HepG2 (cell line): ENCODE results near the gene NME7. TPM values are rescaled to one million over a fixed set of nuclear protein-coding genes. Genes with fewer than 3 reads are reported as not detected.

Source experiments
- DMTF1 ChIP-seq: sonication (generic); formaldehyde crosslinking; IDR thresholded peaks from 2 replicates; pipeline ENCODE4 v1.4.0; 2020; ENCODE audit warnings: mild to moderate bottlenecking, missing genetic modification reagents
- GFI1 ChIP-seq: sonication (generic); formaldehyde crosslinking; IDR thresholded peaks from 2 replicates; pipeline ENCODE4 v1.5.0; 2020; ENCODE audit warnings: missing genetic modification reagents, mild to moderate bottlenecking, borderline replicate concordance
- KDM4B ChIP-seq: sonication (generic); formaldehyde crosslinking; IDR thresholded peaks from 2 replicates; pipeline ENCODE4 v1.4.0; 2020; ENCODE audit warnings: missing genetic modification reagents
- NFE2 ChIP-seq: sonication (generic); formaldehyde crosslinking; IDR thresholded peaks from 2 replicates; pipeline ENCODE4 v1.4.0; 2020; ENCODE audit warnings: missing genetic modification reagents
- NFRKB ChIP-seq: fragments of 450-650 bp; IDR thresholded peaks from 2 replicates; pipeline ENCODE4 v1.6.1; 2017
- RNF2 ChIP-seq: fragments of 450-650 bp; conservative IDR thresholded peaks from 2 replicates; pipeline ENCODE4 v1.6.1; 2016; ENCODE audit warnings: low read depth
- SOX6 ChIP-seq, 2 experiments: fragments of 450-650 bp in 1 of 2; sonication (generic) in 1 of 2; formaldehyde crosslinking in 1 of 2; IDR thresholded peaks; 2 replicates each; pipeline versions ENCODE4 v1.4.0 to v1.6.1; 2017 to 2020; ENCODE audit warnings: antibody characterized with exemption in 1 of 2, mild to moderate bottlenecking in 1 of 2, missing genetic modification reagents in 1 of 2
- SRSF1 ChIP-seq: fragments of 200-400 bp; formaldehyde crosslinking; optimal IDR thresholded peaks from 2 replicates; pipeline ENCODE3; 2017; ENCODE audit warnings: mild to moderate bottlenecking, low read depth, low read length, moderate library complexity
- TCF12 ChIP-seq, 2 experiments: fragments of 450-650 bp in 1 of 2; sonication (generic) in 1 of 2; formaldehyde crosslinking in 1 of 2; IDR thresholded peaks; 2 replicates each; pipeline versions ENCODE4 v1.6.1 to v1.8.0; 2017 to 2022; ENCODE audit warnings: antibody characterized with exemption in 1 of 2, mild to moderate bottlenecking in 1 of 2, missing genetic modification reagents in 1 of 2, moderate library complexity in 1 of 2
- ZNF18 ChIP-seq: sonication (generic); formaldehyde crosslinking; IDR thresholded peaks from 2 replicates; pipeline ENCODE4 v1.8.0; 2022; ENCODE audit warnings: mild to moderate bottlenecking, missing genetic modification reagents; ENCODE audit not compliant: insufficient replicate concordance
- ZNF382 ChIP-seq: sonication (generic); formaldehyde crosslinking; IDR thresholded peaks from 2 replicates; pipeline ENCODE4 v1.5.0; 2020; ENCODE audit warnings: missing genetic modification reagents, mild to moderate bottlenecking, borderline replicate concordance
- ZNF562 ChIP-seq: sonication (generic); formaldehyde crosslinking; IDR thresholded peaks from 2 replicates; pipeline ENCODE4 v1.8.0; 2022; ENCODE audit warnings: missing genetic modification reagents, borderline replicate concordance
- ZNF839 ChIP-seq: sonication (generic); formaldehyde crosslinking; IDR thresholded peaks from 2 replicates; pipeline ENCODE4 v1.4.0; 2020; ENCODE audit warnings: missing genetic modification reagents, mild to moderate bottlenecking, borderline replicate concordance
- ZNF891 ChIP-seq: sonication (generic); formaldehyde crosslinking; IDR thresholded peaks from 2 replicates; pipeline ENCODE4 v1.5.0; 2020; ENCODE audit warnings: mild to moderate bottlenecking, missing genetic modification reagents
- ZSCAN12 ChIP-seq: sonication (generic); formaldehyde crosslinking; IDR thresholded peaks from 2 replicates; pipeline ENCODE4 v1.9.0; 2021; ENCODE audit warnings: mild to moderate bottlenecking, missing genetic modification reagents
- polyA plus RNA-seq, 8 experiments: library from polyadenylated mRNA; depleted of rRNA in 3 of 8; stranded (reverse) in 7 of 8; unstranded in 1 of 8; fragments of >200 nt; fragmentation: Illumina TruSeq in 4 of 8; extraction: Trizol in 4 of 8; gene quantifications; 2 replicates each; pipeline versions ENCODE4 v1.2.1 to v1.2.3, GENCODE V29; 2011 to 2016; ENCODE audit warnings: low read depth in 4 of 8, missing spikeins in 1 of 8, mixed read lengths in 1 of 8; ENCODE audit not compliant: insufficient read depth in 1 of 8
- total RNA-seq, 5 experiments: library from RNA; depleted of rRNA; stranded (reverse); fragments of >200 nt; fragmentation: Illumina TruSeq; extraction: Trizol; gene quantifications; 2 replicates each; pipeline ENCODE4 v1.2.3, GENCODE V29; 2016; ENCODE audit warnings: low read depth in 1 of 5
- TF ChIP-seq, protein P1 (sequence below): sonication (generic); formaldehyde crosslinking; IDR thresholded peaks from 2 replicates; pipeline ENCODE4 v1.5.0; 2020; ENCODE audit warnings: missing genetic modification reagents
- TF ChIP-seq, protein P2 (sequence below): fragments of 450-650 bp; IDR thresholded peaks from 2 replicates; pipeline ENCODE4 v1.6.1; 2017
- TF ChIP-seq, protein P3 (sequence below): sonication (generic); formaldehyde crosslinking; IDR thresholded peaks from 2 replicates; pipeline ENCODE4 v1.5.0; 2020; ENCODE audit warnings: mild to moderate bottlenecking, missing genetic modification reagents
- TF ChIP-seq, protein P4 (sequence below): sonication (generic); formaldehyde crosslinking; IDR thresholded peaks from 2 replicates; pipeline ENCODE4 v1.9.0; 2022; ENCODE audit warnings: low read depth, missing genetic modification reagents

The NME7 gene
- total and polyA plus RNA-seq, 2 of the 13 experiments (the other 11 are each of a cell fraction or from before 2014, with no cell fraction given), result 9.4 to 22.5 TPM

GRCh38 chr1:169367686-169368405, at the start of gene NME7, which contains the start of gene BLZF1 (continued):
- TF ChIP-seq ZNF18 (CRISPR knock-in tag) (no peak), SRSF1 (no peak), TCF12 (IDR thresholded peaks at IDR 0.05) (no peak), TCF12 (CRISPR knock-in tag; IDR thresholded peaks at IDR 0.05) (no peak), NFRKB (no peak), ZNF839 (CRISPR knock-in tag) (peak; percentile 100), SOX6 (IDR thresholded peaks at IDR 0.05) (no peak), SOX6 (CRISPR knock-in tag; IDR thresholded peaks at IDR 0.05) (0 out of 2 replicates have a peak, but pooled peaks have one; percentile 49), DMTF1 (no peak), ZNF891 (no peak), KDM4B (CRISPR knock-in tag) (0 out of 2 replicates have a peak, but pooled peaks have one; percentile 4), ZSCAN12 (CRISPR knock-in tag) (no peak), ZNF382 (CRISPR knock-in tag) (no peak), RNF2 (no peak), NFE2 (no peak), GFI1 (CRISPR knock-in tag) (0 out of 2 replicates have a peak, but pooled peaks have one; percentile 31), ZNF562 (CRISPR knock-in tag) (no peak)
- TF ChIP-seq, protein P1, sequence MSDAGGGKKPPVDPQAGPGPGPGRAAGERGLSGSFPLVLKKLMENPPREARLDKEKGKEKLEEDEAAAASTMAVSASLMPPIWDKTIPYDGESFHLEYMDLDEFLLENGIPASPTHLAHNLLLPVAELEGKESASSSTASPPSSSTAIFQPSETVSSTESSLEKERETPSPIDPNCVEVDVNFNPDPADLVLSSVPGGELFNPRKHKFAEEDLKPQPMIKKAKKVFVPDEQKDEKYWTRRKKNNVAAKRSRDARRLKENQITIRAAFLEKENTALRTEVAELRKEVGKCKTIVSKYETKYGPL (CRISPR knock-in tag), result no peak
- TF ChIP-seq, protein P2, sequence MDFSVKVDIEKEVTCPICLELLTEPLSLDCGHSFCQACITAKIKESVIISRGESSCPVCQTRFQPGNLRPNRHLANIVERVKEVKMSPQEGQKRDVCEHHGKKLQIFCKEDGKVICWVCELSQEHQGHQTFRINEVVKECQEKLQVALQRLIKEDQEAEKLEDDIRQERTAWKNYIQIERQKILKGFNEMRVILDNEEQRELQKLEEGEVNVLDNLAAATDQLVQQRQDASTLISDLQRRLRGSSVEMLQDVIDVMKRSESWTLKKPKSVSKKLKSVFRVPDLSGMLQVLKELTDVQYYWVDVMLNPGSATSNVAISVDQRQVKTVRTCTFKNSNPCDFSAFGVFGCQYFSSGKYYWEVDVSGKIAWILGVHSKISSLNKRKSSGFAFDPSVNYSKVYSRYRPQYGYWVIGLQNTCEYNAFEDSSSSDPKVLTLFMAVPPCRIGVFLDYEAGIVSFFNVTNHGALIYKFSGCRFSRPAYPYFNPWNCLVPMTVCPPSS, result no peak
- TF ChIP-seq, protein P3, sequence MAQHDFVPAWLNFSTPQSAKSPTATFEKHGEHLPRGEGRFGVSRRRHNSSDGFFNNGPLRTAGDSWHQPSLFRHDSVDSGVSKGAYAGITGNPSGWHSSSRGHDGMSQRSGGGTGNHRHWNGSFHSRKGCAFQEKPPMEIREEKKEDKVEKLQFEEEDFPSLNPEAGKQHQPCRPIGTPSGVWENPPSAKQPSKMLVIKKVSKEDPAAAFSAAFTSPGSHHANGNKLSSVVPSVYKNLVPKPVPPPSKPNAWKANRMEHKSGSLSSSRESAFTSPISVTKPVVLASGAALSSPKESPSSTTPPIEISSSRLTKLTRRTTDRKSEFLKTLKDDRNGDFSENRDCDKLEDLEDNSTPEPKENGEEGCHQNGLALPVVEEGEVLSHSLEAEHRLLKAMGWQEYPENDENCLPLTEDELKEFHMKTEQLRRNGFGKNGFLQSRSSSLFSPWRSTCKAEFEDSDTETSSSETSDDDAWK (CRISPR knock-in tag), result no peak
- TF ChIP-seq, protein P4, sequence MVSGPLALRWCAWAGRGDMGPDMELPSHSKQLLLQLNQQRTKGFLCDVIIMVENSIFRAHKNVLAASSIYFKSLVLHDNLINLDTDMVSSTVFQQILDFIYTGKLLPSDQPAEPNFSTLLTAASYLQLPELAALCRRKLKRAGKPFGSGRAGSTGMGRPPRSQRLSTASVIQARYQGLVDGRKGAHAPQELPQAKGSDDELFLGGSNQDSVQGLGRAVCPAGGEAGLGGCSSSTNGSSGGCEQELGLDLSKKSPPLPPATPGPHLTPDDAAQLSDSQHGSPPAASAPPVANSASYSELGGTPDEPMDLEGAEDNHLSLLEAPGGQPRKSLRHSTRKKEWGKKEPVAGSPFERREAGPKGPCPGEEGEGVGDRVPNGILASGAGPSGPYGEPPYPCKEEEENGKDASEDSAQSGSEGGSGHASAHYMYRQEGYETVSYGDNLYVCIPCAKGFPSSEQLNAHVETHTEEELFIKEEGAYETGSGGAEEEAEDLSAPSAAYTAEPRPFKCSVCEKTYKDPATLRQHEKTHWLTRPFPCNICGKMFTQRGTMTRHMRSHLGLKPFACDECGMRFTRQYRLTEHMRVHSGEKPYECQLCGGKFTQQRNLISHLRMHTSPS, result no peak
